Globus pallidus (tissue), 1 donor: ENCODE measurements around the gene PRKD1.
"Not testable (repeated sequence)": the region's sequence is repeated elsewhere in the genome, so short reads cannot be mapped to it uniquely, and the experiment has no call there.

Experiments
- DNase-seq: peaks from one replicate; pipeline ENCODE4 v3.0.0-alpha.2; 2015; ENCODE audit warnings: low spot score

PRKD1 gene

DNA sequence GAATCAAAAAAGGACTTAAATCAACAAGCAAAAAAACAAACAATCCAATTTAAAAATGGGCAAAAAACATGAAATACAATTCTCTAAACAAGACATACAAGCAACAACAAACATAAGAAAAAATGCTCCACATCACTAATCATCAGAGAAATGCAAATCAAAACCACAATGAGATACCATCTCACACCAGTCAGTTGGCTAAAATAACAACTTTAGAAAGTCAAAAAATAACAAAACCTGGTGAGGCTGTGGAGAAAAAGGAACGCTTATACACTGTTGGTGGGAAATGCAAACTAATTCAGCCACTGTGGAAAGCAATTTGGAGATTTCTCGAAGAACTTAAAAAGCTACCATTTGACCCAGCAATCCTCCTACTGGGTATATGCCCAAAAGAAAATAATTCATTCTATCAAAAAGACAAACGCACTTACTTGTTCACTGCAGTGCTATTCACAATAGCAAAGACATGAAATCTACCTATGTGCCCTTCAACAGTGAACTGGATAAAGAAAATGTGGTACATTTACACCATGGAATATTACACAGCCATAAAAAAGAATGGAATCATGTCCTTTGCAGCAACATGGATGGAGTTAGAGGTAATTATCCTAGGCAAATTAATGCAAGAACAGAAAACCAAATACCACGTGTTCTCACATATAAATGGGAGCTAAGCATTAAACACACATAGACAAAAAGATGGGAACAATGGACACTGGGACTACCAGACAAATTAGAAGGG lies 26.9 kb downstream of the PRKD1 start:
- no peak for DNase-seq

GRCh38 chr14:29898470-29898869 lies 29.2 kb downstream of the PRKD1 start:
- no peak for DNase-seq

DNA sequence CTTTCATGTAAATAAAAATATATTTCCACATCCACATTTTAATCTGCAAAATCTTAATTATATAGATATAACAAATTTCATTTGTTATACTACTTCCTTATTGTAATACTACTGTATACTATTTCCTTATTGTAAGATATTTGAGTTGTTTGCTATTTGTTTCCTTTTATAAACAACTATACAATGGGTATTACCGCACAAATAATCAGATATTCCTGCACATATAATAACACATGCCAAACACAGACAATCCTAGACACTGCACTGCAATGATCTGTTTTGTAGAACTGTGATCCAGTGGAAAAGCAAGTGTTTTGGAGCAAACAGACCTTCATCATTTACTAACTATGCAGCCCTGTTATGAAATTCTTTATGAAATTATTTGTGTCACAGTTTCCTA lies 30.5 kb downstream of the PRKD1 start:
- no peak for DNase-seq

DNA sequence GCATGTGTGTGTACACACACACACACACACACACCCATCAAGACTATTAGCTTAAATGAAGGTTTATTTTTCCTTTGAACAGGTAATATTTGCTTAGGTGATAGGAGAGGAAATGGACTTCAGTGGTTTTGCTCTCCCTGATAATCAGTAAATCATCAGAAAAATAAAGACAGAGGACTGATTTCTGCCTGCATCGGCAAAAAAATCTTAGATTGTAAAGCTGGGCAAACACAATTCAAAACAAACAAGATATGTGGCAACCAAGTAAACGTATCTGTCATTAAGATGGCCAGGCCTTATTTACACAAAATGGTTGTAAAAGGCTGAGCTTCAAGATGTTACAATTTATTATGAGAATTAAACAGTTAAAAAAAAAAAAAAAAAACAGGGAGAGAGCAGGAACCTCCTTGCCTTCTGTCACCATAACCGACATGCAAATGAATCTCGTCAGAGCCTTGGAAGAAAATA lies 31.3 kb downstream of the PRKD1 start:
- no peak for DNase-seq

GRCh38 chr14:29895591-29896083 lies 32.0 kb downstream of the PRKD1 start:
- no peak for DNase-seq

DNA sequence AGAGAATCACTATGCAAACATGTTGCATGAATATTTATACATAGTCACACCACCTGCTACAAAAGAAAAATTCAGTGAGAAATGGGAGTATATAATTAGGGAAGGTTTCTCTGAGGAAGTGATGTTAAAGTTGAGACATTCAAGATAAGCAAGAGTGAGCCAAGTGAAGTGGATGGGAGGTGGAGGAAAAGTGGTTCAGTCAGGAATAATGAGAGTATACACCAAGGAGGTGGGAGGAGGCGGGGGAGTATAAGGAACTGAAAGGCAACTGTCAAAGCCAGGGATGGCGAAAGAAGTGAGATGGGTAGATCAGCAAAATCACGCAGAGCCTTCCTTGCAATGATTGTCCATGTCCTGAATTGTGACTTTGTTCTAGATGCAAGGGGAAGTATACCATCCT lies 33.7 kb downstream of the PRKD1 start:
- DNase-seq = no peak

DNA sequence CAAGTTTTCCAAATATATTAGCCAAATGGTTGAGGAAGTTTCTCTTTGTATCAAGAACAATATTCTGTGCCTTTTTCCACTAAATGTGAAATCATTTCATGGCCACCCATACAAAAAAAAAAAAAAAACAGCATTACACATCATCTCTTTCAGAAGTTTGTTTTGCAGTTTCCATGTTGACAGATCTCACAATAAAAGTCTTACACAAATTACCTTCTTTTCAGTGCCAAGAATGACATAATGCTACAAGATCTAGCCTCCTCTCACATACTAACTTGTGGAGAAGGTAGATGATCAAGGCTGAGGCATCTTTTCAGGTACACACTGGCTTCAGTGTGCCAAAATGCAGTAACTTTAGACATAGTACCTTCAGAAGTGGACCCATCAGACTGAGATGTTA lies 35.3 kb downstream of the PRKD1 start:
- DNase-seq = no peak

GRCh38 chr14:29885988-29886387 lies 41.7 kb downstream of the PRKD1 start:
- no peak for DNase-seq

- DNase-seq = no peak
Measured at GRCh38 chr14:29868000-29868399, 59.6 kb downstream of the PRKD1 start.

DNA sequence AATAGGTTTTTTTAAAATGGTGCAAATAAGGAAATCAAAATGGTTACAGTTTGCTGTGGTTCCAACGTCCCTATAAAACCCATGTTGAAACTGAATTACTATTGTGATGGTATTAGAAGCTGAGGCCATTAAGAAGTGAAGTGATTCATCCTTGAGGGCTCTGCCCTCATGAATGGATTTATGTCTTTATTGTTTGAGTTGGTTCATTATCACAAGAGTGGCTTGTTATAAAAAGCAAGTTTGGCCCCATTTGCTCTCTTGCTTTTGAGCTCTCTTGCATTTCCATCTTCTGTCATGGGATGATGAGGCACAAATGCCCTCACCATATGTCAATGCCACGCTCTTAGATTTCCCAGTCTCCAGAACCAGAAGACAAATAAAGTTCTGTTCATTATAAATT lies 62.3 kb downstream of the PRKD1 start:
- no peak for DNase-seq

- DNase-seq = no peak
Measured at GRCh38 chr14:29861996-29862395, 65.7 kb downstream of the PRKD1 start.

GRCh38 chr14:29858299-29858698 lies 69.3 kb downstream of the PRKD1 start:
- no peak for DNase-seq

DNA sequence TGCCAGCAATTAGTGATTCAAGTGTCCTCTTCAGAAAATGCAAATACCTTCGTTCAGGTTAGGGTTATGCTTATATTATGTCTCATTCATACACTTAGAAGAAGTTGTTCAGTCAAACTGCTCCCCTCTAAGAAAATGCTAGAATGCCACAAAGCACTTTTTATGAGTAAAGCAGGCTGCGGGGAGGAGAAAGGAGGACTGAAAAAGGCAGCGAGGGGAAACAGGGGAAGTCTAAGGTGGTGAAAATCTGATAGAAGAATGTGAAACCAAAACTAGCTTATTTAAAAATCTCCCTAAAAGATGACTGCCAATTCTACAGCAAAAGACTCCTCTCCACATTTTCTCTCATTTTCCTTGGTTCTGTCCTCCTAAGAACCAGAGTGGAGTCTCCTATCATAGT lies 70.1 kb downstream of the PRKD1 start:
- no peak for DNase-seq

DNA sequence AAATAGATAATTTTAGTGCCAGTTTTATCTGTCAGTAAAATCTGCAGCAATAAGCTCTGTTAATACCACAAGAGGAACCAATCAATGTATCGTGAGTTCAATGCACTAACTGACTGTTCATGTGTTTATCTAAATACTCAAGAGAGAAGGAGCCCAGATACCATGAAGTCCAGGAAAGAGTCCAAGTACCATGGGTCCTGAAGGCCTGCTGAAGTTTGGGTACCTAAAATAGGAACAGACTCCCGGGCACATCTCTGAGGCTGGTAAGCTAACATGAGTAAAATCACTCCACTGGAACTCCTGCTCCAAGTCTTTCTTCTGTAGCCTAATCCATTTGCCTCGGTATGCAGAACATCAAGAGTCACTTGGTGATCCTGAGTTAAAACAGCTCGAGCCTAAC lies 71.1 kb downstream of the PRKD1 start:
- DNase-seq = no peak

GRCh38 chr14:29853691-29854090 lies 74.0 kb downstream of the PRKD1 start:
- not testable (repeated sequence) for DNase-seq

- DNase-seq = no peak
Measured at GRCh38 chr14:29853272-29853671, 74.4 kb downstream of the PRKD1 start.

DNA sequence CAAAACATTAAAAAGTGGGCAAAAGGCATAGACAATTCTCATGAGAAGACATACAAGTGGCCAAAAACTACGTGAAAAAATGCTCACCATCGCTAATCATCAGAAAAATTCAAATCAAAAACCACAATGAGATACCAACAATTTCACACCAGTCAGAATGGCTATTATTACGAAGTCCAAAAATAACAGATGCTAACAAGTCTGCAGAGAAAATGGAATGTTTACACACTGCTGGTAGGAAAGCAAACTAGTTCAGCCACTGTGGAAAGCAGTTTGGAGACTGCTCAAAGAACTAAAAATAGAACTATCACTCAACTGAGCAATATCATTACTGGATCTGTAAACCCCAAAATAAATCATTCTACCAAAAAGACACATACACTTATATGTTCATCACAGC lies 76.2 kb downstream of the PRKD1 start:
- no peak for DNase-seq

DNA sequence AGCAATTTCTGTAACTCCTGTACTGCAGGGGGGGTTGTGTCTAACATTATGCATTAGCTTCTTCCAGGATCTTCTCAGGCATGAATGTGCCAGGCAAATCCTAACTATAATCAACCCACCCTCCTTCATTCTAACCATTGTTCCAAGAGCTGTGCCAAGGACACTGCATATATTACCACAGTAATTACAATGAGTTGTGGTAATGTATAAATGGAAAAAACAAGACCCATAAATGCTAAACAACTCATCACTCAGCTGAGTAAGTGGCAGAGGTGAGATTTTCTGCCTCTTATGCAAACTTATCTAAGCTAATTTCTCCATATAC lies 80.6 kb downstream of the PRKD1 start:
- DNase-seq = no peak

GRCh38 chr14:29846339-29847055 lies 81.2 kb downstream of the PRKD1 start:
- DNase-seq = no peak

GRCh38 chr14:29843981-29844380 lies 83.7 kb downstream of the PRKD1 start:
- peak; percentile 7 for DNase-seq

DNA sequence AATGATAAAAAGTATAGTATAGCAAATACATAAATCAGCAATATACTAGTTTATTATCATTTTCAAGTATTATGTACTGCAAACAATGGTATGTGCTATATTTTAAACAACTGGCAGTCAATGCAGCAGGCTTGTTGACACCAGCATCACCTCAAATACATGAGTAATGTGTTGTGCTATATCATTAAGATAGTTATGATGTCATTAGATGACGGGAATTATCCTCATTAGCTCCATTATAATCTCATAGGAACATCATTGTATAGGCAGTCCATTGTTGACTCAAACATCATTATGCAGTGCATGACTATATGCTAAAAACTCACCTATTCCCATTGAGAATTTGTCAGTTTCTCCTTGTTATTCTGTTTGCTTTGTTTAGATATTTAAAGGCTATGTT lies 85.4 kb downstream of the PRKD1 start:
- no peak for DNase-seq

DNA sequence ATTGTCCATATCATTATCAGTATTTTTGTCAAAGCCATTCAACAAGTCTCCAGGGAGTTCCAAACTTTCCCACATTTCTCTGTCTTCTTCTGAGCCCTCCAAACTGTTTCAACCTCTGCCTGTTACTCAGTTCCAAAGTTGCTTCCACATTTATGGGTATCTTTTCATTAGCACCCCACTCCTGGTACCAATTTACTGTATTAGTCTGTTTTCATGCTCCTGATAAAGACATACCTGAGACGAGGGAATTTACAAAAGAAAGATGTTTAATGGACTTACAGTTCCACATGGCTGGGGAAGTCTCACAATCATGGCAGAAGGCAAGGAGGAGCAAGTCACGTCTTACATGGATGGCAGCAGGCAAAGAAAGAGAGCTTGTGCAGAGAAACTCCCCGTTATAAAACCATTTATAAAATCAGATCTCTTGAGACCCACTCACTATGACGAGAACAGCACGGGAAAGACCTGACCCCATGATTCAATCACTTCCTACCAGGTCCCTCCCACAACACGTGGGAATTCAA lies 87.2 kb downstream of the PRKD1 start:
- not testable (repeated sequence) for DNase-seq

DNA sequence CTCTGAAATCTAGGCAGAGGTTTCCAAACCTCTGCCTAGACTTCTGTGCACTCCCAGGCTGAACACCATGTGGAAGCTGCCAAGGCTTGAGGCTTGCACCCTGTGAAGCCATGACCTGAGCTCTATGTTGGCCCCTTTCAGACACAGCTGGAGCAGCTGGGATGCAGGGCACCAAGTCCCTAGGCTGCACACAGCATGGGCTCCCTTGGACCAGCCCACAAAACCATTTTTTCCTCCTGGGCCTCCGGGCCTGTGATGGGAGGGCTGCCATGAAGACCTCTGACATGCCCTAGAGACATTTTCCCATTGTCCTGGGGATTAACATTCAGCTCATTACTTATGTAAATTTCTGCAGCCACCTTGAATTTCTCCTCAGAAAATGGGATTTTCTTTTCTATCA lies 88.0 kb downstream of the PRKD1 start:
- not testable (repeated sequence) for DNase-seq
